Parathyroid adenoma (tissue), 2 donors: ENCODE data around the gene C1orf35.

Source experiments
- H2AFZ ChIP-seq: fragments of 300-600 bp; sonication (generic); one replicate; pipeline ENCODE4 v1.7.0; 2017; ENCODE audit warnings: antibody characterized with exemption, mild to moderate bottlenecking
- H3K27ac ChIP-seq: fragments of 300-600 bp; sonication (generic); one replicate; pipeline ENCODE4 v1.7.0; 2017
- H3K27me3 ChIP-seq: fragments of 300-600 bp; sonication (generic); one replicate; pipeline ENCODE4 v1.7.0; 2017; ENCODE audit warnings: low read length; ENCODE audit not compliant: control insufficient read depth, insufficient read depth
- H3K36me3 ChIP-seq: fragments of 300-600 bp; sonication (generic); one replicate; pipeline ENCODE4 v1.7.0; 2017; ENCODE audit warnings: low read length; ENCODE audit not compliant: control insufficient read depth, insufficient read depth
- H3K4me1 ChIP-seq: fragments of 300-600 bp; sonication (generic); one replicate; pipeline ENCODE4 v1.7.0; 2017; ENCODE audit warnings: control low read depth
- H3K4me2 ChIP-seq: fragments of 300-600 bp; sonication (generic); one replicate; pipeline ENCODE4 v1.7.0; 2017; ENCODE audit warnings: low read length
- H3K4me3 ChIP-seq: fragments of 300-600 bp; sonication (generic); one replicate; pipeline ENCODE4 v1.7.0; 2017; ENCODE audit warnings: low read depth, low read length
- H3K79me2 ChIP-seq: fragments of 300-600 bp; sonication (generic); one replicate; pipeline ENCODE4 v1.7.0; 2017; ENCODE audit warnings: control low read depth
- H3K9ac ChIP-seq: fragments of 300-600 bp; sonication (generic); one replicate; pipeline ENCODE4 v1.7.0; 2017; ENCODE audit warnings: mild to moderate bottlenecking
- H3K9me3 ChIP-seq: fragments of 300-600 bp; sonication (generic); one replicate; pipeline ENCODE4 v1.7.0; 2017; ENCODE audit warnings: low read length; ENCODE audit not compliant: control insufficient read depth
- TF ChIP-seq, protein P1 (sequence below): fragments of 300-600 bp; sonication (generic); IDR thresholded peaks from one replicate; pipeline ENCODE4 v1.7.0; 2017; ENCODE audit warnings: antibody characterized with exemption, mild to moderate bottlenecking
- donor health status: primary hyperparathyroidism.

The C1orf35 gene

DNA sequence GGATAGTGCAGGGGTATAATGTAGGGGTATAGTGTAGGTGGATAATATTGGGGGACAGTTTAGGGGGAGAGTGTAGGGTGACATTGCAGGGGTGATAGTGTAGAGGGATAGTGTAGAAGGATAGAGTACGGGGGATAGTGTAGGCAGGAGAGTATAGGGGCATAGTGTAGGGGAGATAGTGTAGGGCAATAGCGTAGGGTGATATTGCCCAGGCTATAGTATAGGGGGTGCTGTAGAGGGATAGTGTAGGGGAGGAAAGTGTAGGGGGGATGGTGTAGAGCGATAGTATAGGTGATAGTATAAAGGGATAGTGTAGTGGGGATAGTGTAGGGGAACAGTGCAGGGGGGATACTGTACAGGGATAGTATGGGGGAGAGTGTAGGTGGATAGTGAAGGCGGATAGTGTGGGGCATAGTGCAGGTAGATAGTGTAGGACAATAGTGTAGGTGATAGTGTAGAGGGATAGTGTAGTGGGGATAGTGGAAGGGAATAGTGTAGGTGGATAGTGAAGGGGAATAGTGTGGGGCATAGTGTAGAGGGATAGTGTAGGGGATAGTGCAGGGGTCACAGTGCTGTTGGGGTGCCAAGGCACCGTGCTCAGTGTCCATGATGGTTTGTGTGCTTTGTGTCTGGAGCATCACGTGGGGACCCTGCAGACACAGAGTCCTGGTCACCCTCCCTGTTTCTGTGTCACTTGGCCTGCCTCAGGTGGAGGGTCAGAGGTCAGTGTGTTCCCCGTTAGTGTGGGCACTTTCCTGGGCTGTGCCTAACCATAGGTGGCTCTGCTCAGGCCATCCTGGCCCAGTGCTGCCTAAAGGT is 31.1 kb downstream of the C1orf35 start:
- no peaks in the 10 kb centered on the region for H3K4me1 ChIP-seq
- H3K36me3 ChIP-seq = no peaks in the 10 kb centered on the region
- no peak overlapping the region for H3K9ac ChIP-seq
- H2AFZ ChIP-seq = no peak overlapping the region
- no peaks in the 10 kb centered on the region for H3K79me2 ChIP-seq
- H3K4me3 ChIP-seq = no peak overlapping the region
- no peaks in the 10 kb centered on the region for H3K9me3 ChIP-seq
- no peak overlapping the region for H3K4me2 ChIP-seq
- TF ChIP-seq, protein P1, sequence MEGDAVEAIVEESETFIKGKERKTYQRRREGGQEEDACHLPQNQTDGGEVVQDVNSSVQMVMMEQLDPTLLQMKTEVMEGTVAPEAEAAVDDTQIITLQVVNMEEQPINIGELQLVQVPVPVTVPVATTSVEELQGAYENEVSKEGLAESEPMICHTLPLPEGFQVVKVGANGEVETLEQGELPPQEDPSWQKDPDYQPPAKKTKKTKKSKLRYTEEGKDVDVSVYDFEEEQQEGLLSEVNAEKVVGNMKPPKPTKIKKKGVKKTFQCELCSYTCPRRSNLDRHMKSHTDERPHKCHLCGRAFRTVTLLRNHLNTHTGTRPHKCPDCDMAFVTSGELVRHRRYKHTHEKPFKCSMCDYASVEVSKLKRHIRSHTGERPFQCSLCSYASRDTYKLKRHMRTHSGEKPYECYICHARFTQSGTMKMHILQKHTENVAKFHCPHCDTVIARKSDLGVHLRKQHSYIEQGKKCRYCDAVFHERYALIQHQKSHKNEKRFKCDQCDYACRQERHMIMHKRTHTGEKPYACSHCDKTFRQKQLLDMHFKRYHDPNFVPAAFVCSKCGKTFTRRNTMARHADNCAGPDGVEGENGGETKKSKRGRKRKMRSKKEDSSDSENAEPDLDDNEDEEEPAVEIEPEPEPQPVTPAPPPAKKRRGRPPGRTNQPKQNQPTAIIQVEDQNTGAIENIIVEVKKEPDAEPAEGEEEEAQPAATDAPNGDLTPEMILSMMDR = no peak
- no peak overlapping the region for H3K27ac ChIP-seq
- no peaks in the 10 kb centered on the region for H3K27me3 ChIP-seq

DNA sequence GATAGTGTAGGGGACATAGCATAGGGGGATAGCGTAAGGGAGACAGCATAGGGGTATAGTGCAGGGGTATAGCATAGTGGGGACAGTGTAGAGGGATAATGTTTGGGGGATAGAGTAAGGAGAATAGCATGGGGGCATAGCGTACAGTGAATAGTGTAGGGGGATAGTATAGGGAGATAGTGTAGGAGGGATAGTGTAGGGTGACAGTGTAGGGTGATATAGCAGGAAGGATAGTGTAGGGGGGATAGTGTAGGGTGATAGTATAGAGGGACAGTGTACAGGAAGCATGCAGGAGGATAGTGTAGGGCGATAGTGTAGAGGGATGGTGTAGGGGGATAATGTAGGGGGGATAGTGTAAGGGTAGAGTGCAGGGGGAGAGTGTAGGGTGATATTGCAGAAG is 32.3 kb downstream of the C1orf35 start:
- H3K4me3 ChIP-seq = no peak overlapping the region
- H3K9me3 ChIP-seq = no peaks in the 10 kb centered on the region
- no peak overlapping the region for H3K4me2 ChIP-seq
- H3K27ac ChIP-seq = no peak overlapping the region
- no peaks in the 10 kb centered on the region for H3K36me3 ChIP-seq
- H3K27me3 ChIP-seq = no peaks in the 10 kb centered on the region
- H3K4me1 ChIP-seq = no peaks in the 10 kb centered on the region
- TF ChIP-seq, protein P1 = no peak
- H3K9ac ChIP-seq = no peak overlapping the region
- H3K79me2 ChIP-seq = no peaks in the 10 kb centered on the region
- no peak overlapping the region for H2AFZ ChIP-seq

DNA sequence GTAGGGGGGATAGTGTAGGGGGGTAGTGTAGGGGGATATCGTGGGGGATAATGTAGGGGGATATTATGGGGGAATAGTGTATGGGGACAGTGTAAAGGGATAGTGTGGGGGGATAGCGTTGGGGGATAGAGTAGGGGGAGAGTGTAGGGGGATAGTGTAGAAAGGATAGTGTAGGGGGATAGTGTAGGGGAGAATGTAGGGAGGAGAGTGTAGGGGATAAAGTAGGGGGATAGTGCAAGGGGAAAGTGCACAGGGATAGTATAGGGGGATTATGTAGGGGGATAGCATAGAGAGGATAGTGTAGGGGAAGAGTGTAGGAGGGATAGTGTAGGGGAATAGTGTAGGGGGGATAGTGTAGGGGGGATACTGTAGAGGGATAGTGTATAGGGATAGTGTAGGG is 33.0 kb downstream of the C1orf35 start:
- Histone ChIP-seq H3K9ac (no peak overlapping the region), H3K79me2 (no peaks in the 10 kb centered on the region), H3K4me1 (no peaks in the 10 kb centered on the region), H3K27me3 (no peaks in the 10 kb centered on the region), H3K4me2 (no peak overlapping the region), H3K9me3 (no peaks in the 10 kb centered on the region), H2AFZ (no peak overlapping the region), H3K36me3 (no peaks in the 10 kb centered on the region), H3K4me3 (no peak overlapping the region), H3K27ac (no peak overlapping the region)
- TF ChIP-seq, protein P1 = no peak

DNA sequence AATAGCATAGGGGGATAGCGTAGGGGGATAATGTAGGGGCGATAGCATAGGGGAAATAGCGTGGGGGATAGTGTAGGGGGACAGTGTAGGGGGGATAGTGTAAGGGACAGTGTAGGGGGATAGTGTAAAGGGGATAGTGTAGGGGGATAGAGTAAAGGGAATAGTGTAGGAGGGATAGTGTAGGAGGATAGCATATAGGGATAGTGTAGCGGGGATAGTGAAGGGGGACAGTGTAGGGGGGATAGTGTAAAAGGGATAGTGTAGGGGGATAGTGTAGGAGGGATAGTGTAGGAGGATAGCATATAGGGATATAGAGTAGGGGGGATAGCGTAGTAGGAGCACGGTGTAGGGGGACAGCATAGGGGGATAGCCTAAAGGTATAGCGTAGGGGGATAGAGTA is 34.8 kb downstream of the C1orf35 start:
- no peaks in the 10 kb centered on the region for H3K4me1 ChIP-seq
- no peaks in the 10 kb centered on the region for H3K9me3 ChIP-seq
- H3K9ac ChIP-seq = no peak overlapping the region
- H3K27me3 ChIP-seq = no peaks in the 10 kb centered on the region
- no peaks in the 10 kb centered on the region for H3K79me2 ChIP-seq
- H3K36me3 ChIP-seq = no peaks in the 10 kb centered on the region
- no peak overlapping the region for H2AFZ ChIP-seq
- no peak overlapping the region for H3K4me2 ChIP-seq
- H3K4me3 ChIP-seq = no peak overlapping the region
- no peak overlapping the region for H3K27ac ChIP-seq
- TF ChIP-seq, protein P1 = no peak
